GM18511 (cell line): Measurements from ENCODE around the gene NAPSA.
A peak's percentile ranks its signal among the peaks of the same experiment; 100 is the strongest.
"Not testable (repeated sequence)": the region's sequence is repeated elsewhere in the genome, so short reads cannot be mapped to it uniquely, and the experiment has no call there.

Source experiments
- ATAC-seq: cut with Tn5 transposase; IDR thresholded peaks from one replicate; pipeline ENCODE4 v1.9.1; 2021; ENCODE audit warnings: mild to moderate bottlenecking, moderate library complexity; ENCODE audit not compliant: unreplicated experiment

Gene NAPSA

GRCh38 chr19:50331994-50332243 is 33.5 kb downstream of the NAPSA start:
- ATAC-seq, result no peak

DNA sequence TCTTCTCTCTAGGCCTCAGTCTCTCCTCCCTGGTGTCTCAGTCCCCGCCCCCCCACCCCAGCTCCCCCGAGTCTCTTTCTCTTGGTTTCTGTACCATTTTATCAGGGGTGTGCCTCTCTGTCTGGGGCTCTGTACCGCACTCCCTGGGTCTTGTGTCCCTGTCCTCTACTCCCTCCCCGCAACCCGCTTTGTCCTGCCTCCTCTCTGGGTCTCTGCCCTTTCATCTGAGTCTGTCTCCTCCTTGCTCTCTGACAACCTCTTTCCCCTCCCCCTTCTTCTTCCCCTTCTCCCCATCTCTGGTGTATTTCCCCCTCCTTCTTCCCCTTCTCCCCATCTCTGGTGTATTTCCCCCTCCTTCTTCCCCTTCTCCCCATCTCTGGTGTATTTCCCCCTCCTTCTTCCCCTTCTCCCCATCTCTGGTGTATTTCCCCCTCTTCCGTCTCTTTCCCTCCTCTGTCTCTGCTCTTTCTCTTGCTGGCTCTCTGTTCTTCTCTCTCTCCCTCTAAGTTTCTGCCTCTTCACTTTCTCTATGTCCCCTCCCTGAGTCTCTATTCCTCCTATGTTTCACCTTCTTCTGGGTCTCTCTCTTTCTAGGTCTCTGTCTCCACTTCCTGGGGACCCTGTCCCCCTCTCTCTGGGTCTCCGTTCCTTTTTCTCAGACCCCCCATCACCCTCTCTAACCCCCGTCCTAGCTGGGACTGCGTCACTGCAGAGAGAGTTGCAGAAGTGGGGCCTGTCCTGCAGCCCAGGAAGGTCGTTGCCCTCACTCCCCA is 34.0 kb downstream of the NAPSA start:
- no peak for ATAC-seq

- peak; percentile 37 for ATAC-seq
Measured at GRCh38 chr19:50330365-50331078, 34.9 kb downstream of the NAPSA start.

GRCh38 chr19:50329926-50330294 is 35.5 kb downstream of the NAPSA start:
- ATAC-seq, result not testable (repeated sequence)

DNA sequence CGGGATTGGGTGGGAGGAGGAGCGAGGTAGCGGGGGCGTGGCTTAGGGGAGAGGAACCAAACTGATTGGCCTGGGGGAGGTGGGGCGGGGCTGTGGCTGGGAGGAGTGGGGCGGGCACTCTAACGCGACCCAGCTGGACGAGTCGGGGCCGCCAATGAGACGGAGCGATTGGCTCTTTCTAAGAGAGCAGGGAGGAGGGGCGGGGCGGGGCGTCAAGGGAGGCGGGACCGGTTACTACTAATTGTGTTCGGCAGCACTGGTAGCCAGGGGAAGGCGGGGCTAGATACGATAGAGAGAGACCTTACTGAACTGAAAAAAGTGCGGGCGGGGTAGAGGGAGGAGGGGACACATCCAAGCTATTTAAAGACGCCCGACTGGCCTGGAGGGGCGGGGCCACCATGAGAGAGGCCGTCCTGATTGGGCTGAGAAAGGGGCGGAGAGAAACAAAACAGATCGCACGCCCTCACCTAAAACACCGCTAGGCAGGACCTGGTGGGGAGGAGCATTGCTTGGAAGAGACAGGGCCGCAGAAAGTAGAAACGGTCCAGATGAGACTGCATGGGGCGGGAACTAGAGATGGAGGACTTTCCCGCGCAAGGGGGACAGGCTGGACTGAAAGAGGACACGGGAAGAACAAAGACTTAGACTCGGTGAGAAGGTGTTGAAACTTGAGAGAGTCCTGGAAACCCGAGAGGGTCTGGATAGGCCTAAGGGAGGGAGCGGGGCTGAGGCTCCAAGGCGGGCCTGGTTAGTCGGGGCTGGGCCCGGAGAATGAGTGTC is 36.1 kb downstream of the NAPSA start, which contains the start of gene KCNC3:
KCNC3 (minus strand) TSS at position 232 of the 780 bp plus-strand sequence. CDS start 295 bp downstream, outside the sequence.
- ATAC-seq, result peak; percentile 58

DNA sequence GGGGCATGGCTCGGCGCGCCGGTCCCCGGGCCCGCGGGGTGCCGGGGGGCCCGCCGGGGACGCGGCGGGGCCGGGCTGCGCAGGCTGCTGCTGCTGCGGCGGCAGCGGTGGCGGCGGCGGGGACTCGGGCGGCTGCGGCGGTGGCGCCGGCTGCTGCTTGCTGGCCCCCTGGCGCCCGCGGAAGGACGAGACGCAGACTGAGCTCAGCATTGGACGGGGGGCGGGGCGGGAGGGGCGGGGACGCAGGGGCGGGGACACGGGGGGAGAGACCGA is 36.6 kb downstream of the NAPSA start:
- peak; percentile 16 for ATAC-seq

GRCh38 chr19:50328224-50328872 is 37.1 kb downstream of the NAPSA start:
- ATAC-seq, result no peak

DNA sequence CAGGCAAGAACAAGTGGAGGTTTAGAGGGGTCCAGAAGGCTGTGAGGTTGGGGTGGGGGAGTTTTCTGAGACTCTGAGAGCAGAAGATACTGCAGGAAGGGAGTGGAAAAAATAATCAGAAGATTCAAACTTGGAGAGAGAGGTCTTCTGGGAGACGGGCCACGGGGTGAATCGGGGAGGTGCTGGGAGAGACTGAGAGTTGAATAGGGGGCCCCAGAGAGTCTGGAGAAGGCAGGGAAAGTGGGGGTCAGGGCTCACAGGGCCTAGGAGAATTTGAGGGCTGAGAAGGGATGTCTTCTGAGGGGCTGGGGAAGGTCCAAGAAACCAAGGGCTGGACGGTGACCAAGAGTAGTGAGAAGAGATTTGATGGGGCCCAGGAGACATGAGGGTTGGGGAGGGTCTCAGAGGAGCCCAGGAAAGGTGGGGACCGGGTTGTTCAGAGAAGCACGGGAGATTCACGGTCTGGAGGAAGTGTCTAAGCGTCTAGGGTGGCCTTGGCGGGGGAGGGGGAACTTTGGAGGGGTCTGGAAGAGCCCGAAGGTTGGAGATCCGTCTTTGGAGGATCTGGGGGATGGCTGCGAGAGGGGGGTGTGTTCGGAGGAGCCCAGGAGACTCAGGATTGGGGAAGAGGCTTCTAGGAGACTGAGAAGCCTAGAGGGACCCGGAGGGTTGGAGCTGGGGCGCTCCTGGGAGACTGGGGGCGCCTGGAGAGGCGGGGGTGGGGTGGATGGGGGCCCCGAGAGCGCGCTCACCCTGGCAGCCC is 37.8 kb downstream of the NAPSA start:
- no peak for ATAC-seq

DNA sequence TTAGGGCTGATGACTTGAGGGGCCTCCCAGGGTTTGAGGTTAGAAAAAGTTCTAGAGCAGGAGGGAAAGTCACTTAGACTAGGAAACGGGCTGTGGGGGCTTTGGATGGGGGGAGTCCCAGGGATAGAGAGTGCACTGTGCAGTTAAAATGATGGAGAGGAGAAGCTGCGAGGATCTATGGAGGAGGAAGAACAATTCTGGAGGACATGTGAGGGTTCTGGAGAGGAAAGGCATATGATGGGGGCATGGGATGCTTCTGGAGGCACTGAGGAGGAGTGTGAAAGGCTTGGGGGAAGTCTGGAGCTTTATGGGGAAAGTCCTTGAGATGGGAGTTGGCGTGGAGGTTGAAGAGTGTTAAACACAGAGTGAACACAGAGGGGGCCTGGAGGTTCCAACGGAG is 38.4 kb downstream of the NAPSA start:
- no peak for ATAC-seq

GRCh38 chr19:50326101-50326664 is 39.3 kb downstream of the NAPSA start:
- ATAC-seq, result no peak

- ATAC-seq, result no peak
Measured at GRCh38 chr19:50325310-50326100, 39.9 kb downstream of the NAPSA start.

- ATAC-seq, result no peak
Measured at GRCh38 chr19:50324331-50324730, 41.1 kb downstream of the NAPSA start.

- ATAC-seq, result no peak
Measured at GRCh38 chr19:50323782-50324133, 41.7 kb downstream of the NAPSA start.

GRCh38 chr19:50322931-50323781 is 42.3 kb downstream of the NAPSA start:
- no peak for ATAC-seq

DNA sequence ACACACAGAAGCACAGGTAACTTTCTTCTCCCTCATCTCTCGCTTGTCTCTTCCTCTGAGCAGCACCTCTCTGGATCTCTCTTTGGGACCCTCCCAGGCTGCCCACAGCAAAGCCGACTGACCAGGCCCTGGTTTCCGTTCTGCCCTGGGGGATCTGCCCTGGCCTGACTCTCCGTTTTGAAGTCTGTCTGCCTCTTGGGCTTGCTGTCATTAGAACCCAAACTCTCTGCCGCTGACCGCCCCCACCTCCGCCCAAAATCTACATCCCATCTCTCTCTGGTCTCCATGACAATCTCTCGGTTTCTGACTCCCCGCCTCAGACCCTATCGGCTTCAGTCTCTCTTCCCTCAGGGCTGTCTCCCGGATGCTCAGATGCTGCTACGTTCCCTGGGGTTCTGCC is 43.2 kb downstream of the NAPSA start:
- no peak for ATAC-seq

GRCh38 chr19:50321831-50322230 is 43.6 kb downstream of the NAPSA start:
- no peak for ATAC-seq

DNA sequence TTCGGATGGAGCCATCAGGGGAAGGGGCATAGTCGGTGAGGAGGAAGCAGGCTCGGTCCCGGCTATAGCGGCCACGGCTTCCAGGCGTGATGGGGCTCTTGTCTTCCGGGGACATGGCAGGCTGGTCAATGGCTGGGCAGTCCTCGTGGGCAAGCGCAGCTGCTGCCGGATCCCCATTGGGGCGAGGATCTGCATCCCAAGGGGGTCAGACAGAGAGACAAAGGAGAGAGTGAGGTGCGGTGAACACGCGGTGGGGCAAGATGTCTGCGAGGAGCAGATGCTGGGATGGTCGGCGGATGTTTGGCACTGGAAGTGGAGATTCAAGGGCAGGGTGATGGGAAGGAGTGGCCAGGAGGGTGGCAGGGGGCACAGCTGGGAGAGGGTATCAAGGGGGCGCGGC is 44.8 kb downstream of the NAPSA start:
- ATAC-seq, result no peak

DNA sequence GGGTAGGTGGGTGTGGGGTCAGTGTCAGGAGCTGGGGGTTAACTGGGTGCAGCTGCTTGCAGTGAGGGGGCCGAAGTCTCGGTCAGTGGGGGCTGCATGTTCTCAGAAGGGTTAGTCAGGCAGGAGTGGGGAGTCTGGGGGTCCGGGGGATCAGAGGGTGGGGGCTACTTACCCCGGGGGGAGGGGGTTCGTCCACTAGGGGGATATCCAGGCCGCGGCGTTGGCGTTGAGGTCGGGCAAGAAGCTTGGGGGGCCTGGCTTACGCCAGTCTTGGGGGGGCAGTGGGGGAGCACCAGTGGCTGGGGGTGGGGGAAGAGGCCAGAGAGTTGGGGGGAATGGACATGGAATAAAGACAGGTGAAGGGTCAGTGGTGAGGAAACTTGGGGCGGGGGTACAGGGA is 45.4 kb downstream of the NAPSA start:
- ATAC-seq, result no peak

GRCh38 chr19:50319156-50319555 is 46.3 kb downstream of the NAPSA start:
- no peak for ATAC-seq
